Effector CD4-positive, alpha-beta T cell (primary cell): ENCODE measurements around the gene CTPS2.

Experiments
- DNase-seq: peaks from one replicate; pipeline ENCODE4 v3.0.0-alpha.2; 2020

CTPS2 gene

DNA sequence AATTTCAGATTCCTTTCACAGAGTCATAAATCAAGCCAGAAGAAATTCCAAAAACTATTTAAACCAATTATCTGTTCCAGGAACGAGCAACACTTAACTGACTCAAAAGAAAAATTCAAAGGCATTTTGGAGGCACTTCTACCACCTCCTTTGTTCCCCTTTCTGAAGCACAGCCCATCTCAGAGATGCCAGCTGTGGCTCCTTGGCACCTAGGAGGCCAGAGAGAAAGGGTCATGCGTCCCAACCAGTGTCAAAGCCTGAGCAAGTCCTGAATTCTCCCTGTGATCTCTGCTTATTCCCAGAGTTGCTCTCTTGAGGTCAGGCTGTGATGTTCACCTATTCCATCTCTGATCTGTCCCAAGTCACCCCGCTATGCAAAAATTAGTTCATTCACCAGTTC, 167.5 kb downstream of the CTPS2 start:
- DNase-seq: no peak
